ENCODE results near the gene GCSAM. TPM values are rescaled to one million over a fixed set of nuclear protein-coding genes. Genes with fewer than 3 reads are reported as not detected.

GCSAM gene
- total RNA-seq, 1 donor from 2014 or later = not detected

DNA sequence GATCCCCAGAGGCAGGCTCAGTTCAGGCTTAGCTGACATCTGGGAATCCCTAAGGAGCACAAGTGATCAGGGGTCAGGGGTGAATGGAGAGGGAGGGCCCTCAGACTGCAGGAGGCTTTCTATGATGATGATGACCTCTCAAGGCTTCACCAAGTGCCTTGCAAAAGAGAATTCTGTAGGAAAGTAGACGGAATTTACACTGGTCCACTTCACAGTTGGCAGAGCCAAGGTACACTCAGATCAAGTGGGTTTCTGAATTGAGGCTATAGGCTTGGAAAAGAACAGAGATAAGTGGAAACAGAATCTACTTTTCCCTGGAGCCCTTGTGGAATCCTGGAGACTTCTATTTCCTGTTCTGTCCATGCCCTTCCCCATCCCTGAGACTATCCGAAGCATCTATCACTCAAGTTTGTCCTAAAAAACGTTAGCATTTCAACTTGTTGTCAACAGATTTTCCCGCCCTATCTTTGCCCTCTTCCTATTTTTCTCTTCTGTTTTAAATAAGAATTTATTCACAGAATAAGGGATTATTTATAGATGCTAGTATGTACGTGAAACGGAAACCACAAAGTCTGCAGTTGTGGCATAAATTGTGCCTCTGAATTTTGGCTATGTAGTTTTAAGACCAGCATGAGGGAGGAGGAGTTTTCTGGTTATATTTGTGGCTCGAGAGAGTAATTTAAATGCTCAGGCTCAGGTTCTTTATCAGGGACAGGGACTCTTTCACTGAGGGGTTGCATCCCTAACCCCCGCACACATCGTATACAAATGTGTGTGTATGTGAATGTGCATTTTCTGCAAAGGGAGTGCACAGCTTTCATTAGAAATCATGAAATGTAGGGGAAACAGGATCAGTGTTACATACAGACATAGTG lies 12.8 kb downstream of the GCSAM start:
- no peak for DNase-seq (ENCODE audit: low spot score, unreplicated experiment)
- peaks cover 18% of the 10 kb centered on the region for H3K36me3 Mint-ChIP-seq (ENCODE audit: insufficient read depth)
- no peaks in the 10 kb centered on the region for H3K27me3 Mint-ChIP-seq
- peaks cover 5% of the 10 kb centered on the region for H3K4me1 Mint-ChIP-seq (ENCODE audit: low read depth)
- TF ChIP-seq, protein P1, sequence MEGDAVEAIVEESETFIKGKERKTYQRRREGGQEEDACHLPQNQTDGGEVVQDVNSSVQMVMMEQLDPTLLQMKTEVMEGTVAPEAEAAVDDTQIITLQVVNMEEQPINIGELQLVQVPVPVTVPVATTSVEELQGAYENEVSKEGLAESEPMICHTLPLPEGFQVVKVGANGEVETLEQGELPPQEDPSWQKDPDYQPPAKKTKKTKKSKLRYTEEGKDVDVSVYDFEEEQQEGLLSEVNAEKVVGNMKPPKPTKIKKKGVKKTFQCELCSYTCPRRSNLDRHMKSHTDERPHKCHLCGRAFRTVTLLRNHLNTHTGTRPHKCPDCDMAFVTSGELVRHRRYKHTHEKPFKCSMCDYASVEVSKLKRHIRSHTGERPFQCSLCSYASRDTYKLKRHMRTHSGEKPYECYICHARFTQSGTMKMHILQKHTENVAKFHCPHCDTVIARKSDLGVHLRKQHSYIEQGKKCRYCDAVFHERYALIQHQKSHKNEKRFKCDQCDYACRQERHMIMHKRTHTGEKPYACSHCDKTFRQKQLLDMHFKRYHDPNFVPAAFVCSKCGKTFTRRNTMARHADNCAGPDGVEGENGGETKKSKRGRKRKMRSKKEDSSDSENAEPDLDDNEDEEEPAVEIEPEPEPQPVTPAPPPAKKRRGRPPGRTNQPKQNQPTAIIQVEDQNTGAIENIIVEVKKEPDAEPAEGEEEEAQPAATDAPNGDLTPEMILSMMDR (IDR thresholded peaks at IDR 0.05; ENCODE audit: unreplicated experiment) = no peak
- no peak overlapping the region for H3K4me3 Mint-ChIP-seq (ENCODE audit: low read depth)
- no peaks in the 10 kb centered on the region for H3K9me3 Mint-ChIP-seq (ENCODE audit: low read depth)
- H3K27ac Mint-ChIP-seq = no peak overlapping the region

DNA sequence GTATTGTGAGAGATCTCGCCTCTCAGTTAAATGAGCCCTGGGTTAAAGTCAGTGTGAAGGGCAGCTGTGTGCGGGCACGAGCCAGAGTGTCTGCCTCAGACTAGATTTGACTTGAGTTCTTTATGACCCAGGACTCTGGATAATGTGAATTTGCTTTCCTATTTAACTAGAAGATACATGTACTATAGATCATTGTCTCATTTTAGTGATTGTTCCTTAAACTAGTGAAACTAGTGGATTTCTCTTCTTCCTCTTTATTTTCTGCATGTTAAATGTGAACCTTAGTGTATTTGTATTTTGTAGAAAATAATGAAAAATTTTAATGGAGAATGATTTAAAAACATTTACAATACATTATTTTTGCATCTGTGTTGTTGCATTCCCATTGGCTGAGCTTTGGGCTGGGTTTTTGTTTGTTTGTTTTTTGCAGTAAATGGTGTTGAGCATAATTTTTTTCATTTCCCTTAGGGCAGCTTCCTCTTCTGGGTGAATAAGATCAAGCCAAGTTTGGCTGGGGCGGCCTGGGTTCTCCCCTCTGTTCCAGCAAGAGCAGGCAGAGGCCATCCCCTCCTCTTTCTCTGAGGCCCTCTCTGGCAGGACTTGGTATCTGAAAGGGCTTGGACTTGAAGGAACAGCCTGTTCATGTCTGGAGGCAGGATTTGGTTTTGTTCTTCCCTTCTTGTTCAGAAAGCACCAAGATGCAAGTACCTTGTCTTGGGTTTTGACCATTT lies 15.0 kb downstream of the GCSAM start:
- Mint-ChIP-seq H3K4me1 (ENCODE audit: low read depth) (peaks cover 4% of the 10 kb centered on the region), H3K4me3 (ENCODE audit: low read depth) (no peak overlapping the region), H3K9me3 (ENCODE audit: low read depth) (no peaks in the 10 kb centered on the region), H3K27me3 (no peaks in the 10 kb centered on the region), H3K36me3 (ENCODE audit: insufficient read depth) (peaks cover 19% of the 10 kb centered on the region), H3K27ac (no peak overlapping the region)
- TF ChIP-seq, protein P1 (IDR thresholded peaks at IDR 0.05; ENCODE audit: unreplicated experiment) = no peak
- DNase-seq (ENCODE audit: low spot score, unreplicated experiment) = no peak

GRCh38 chr3:112117415-112117814 lies 15.6 kb downstream of the GCSAM start:
- H3K36me3 Mint-ChIP-seq (ENCODE audit: insufficient read depth) = peaks cover 17% of the 10 kb centered on the region
- no peak for DNase-seq (ENCODE audit: low spot score, unreplicated experiment)
- TF ChIP-seq, protein P1 (IDR thresholded peaks at IDR 0.05; ENCODE audit: unreplicated experiment) = no peak
- no peak overlapping the region for H3K27ac Mint-ChIP-seq
- peaks cover 4% of the 10 kb centered on the region for H3K4me1 Mint-ChIP-seq (ENCODE audit: low read depth)
- no peaks in the 10 kb centered on the region for H3K27me3 Mint-ChIP-seq
- no peak overlapping the region for H3K4me3 Mint-ChIP-seq (ENCODE audit: low read depth)
- no peaks in the 10 kb centered on the region for H3K9me3 Mint-ChIP-seq (ENCODE audit: low read depth)

GRCh38 chr3:112116748-112117186 lies 16.3 kb downstream of the GCSAM start:
- H3K36me3 Mint-ChIP-seq (ENCODE audit: insufficient read depth) = peaks cover 20% of the 10 kb centered on the region
- no peaks in the 10 kb centered on the region for H3K27me3 Mint-ChIP-seq
- TF ChIP-seq, protein P1 (IDR thresholded peaks at IDR 0.05; ENCODE audit: unreplicated experiment) = no peak
- no peak overlapping the region for H3K27ac Mint-ChIP-seq
- no peaks in the 10 kb centered on the region for H3K9me3 Mint-ChIP-seq (ENCODE audit: low read depth)
- no peak for DNase-seq (ENCODE audit: low spot score, unreplicated experiment)
- no peak overlapping the region for H3K4me3 Mint-ChIP-seq (ENCODE audit: low read depth)
- no peaks in the 10 kb centered on the region for H3K4me1 Mint-ChIP-seq (ENCODE audit: low read depth)

GRCh38 chr3:112115806-112116383 lies 17.2 kb downstream of the GCSAM start:
- DNase-seq (ENCODE audit: low spot score, unreplicated experiment) = no peak
- no peaks in the 10 kb centered on the region for H3K27me3 Mint-ChIP-seq
- no peaks in the 10 kb centered on the region for H3K4me1 Mint-ChIP-seq (ENCODE audit: low read depth)
- H3K9me3 Mint-ChIP-seq (ENCODE audit: low read depth) = no peaks in the 10 kb centered on the region
- peaks cover 22% of the 10 kb centered on the region for H3K36me3 Mint-ChIP-seq (ENCODE audit: insufficient read depth)
- H3K27ac Mint-ChIP-seq = no peak overlapping the region
- H3K4me3 Mint-ChIP-seq (ENCODE audit: low read depth) = no peak overlapping the region
- TF ChIP-seq, protein P1 (IDR thresholded peaks at IDR 0.05; ENCODE audit: unreplicated experiment) = no peak
